Heart right ventricle (tissue), 16 donors: ENCODE results near the gene FHOD3. TPM values are rescaled to one million over a fixed set of nuclear protein-coding genes. Genes with fewer than 3 reads are reported as not detected.
A peak's percentile ranks its signal among the peaks of the same experiment; 100 is the strongest.

Experiments used
- ATAC-seq, 8 donors: fragments of 200-7000 bp; cut with Tn5 transposase; one replicate each; pipeline ENCODE4 v1.9.1; 2020; ENCODE audit warnings: mild to moderate bottlenecking in 8 of 8, moderate library complexity in 8 of 8, moderate number of reproducible peaks in 1 of 8
- DNase-seq, 2 donors: peaks; one replicate each; pipeline ENCODE4 v3.0.0-alpha.2; 2020
- H3K27ac ChIP-seq, 10 donors: fragments of 200-600 bp; sonication (generic) in 2 of 10; one replicate each; pipeline versions ENCODE4 v1.5.0 to v1.8.0; 2020 to 2022; ENCODE audit warnings: mild to moderate bottlenecking in 3 of 10
- H3K27me3 ChIP-seq, 7 donors: fragments of 200-600 bp; one replicate each; pipeline ENCODE4 v1.8.0; 2021 to 2022; ENCODE audit warnings: mild to moderate bottlenecking in 2 of 7
- H3K36me3 ChIP-seq, 9 donors: fragments of 200-600 bp; sonication (generic) in 1 of 9; one replicate each; pipeline versions ENCODE4 v1.5.0 to v1.8.0; 2020 to 2022; ENCODE audit warnings: mild to moderate bottlenecking in 2 of 9
- H3K4me1 ChIP-seq, 9 donors: fragments of 200-600 bp; sonication (generic) in 1 of 9; one replicate each; pipeline versions ENCODE4 v1.5.0 to v1.8.0; 2020 to 2022; ENCODE audit warnings: mild to moderate bottlenecking in 4 of 9
- H3K4me3 ChIP-seq, 10 donors: fragments of 200-600 bp; sonication (generic) in 2 of 10; one replicate each; pipeline versions ENCODE4 v1.5.0 to v1.8.0; 2020 to 2022; ENCODE audit warnings: mild to moderate bottlenecking in 7 of 10, moderate library complexity in 2 of 10
- H3K9me3 ChIP-seq, 11 donors: fragments of 200-600 bp in 10 of 11; sonication (generic) in 2 of 11; one replicate each; pipeline versions ENCODE4 v1.5.0 to v1.8.0; 2013 to 2022; ENCODE audit warnings: mild to moderate bottlenecking in 2 of 11, control low read depth in 1 of 11, moderate library complexity in 1 of 11
- CTCF ChIP-seq, 9 donors: fragments of 200-600 bp; sonication (generic) in 2 of 9; IDR thresholded peaks; one replicate each; pipeline versions ENCODE4 v1.5.0 to v1.8.0; 2021 to 2022; ENCODE audit warnings: antibody characterized with exemption in 9 of 9, mild to moderate bottlenecking in 5 of 9, moderate library complexity in 1 of 9
- WGBS, 2 donors: extraction: QIAGEN DNeasy Blood & Tissue Kit; methylation state at CpG; one replicate each; pipeline ENCODE4 v1.1.7; 2013; ENCODE audit warnings: inconsistent platforms in 1 of 2; 5-methylcytosine and 5-hydroxymethylcytosine counted together
- intact Hi-C, 10 donors: fragments of 100-400 bp; cut with DNase I; formaldehyde crosslinking; loops; one replicate each; pipeline versions ENCODE4 v1.11.1 to v1.14.2; 2022
- polyA plus RNA-seq, 2 donors: library from polyadenylated mRNA; stranded (reverse); fragments of 200-250 nt; gene quantifications; one replicate each; pipeline ENCODE4 v1.2.3, GENCODE V29; 2013
- total RNA-seq, 10 donors: library from RNA; stranded (reverse); fragmentation: NEBNext Ultra II Directional in 3 of 10; extraction: Animal tissue kit (Norgen Biotek cat#: 25700) in 3 of 10; gene quantifications; one replicate each; pipeline versions ENCODE4 v1.2.1 to v1.2.4, GENCODE V29; 2021 to 2023
- donor health status: Arrhythmogenic right ventricular cardiomyopathy.
- donor health status: ischemic (EF 13 %, LVEDD 7.1; RV severe dilation, severe dysfunction).
- donor health status: healthy with polysubstance abuse.
- donor health status: DM: no; HTN: yes; CAD: no.
- donor health status: DM: no; HTN: no; CAD: no.
- donor health status: ischemic (EF 25% LVEDD 6.9; RV normal size, moderate dysfunction).
- donor health status: ischemic (EF 25% LVEDD 5.7; RV mildly dilated, moderate dysfunction).
- donor health status: healthy.
- donor health status: DM: yes; HTN: yes; CAD: no.
- donor health status: Ischemic cardiomyopathy.
- donor health status: ischemic (EF 35%, LVEDD 5.7; RV mildly dilated, moderate dysfunction).
- donor health status: nonischemic (EF 11% LVEDD 7.7; RV severe dilation, severe dysfunction).
- donor health status: DM: yes; HTN: yes; CAD: no.
- donor health status: PGD.
- donor health status: ischemic (EF 29% LVEDD 5.4; RV normal size, mild dysfunction).
- donor health status: nonischemic (EF 23%, LVEDD 6.1; RV moderate dilation, normal function).

FHOD3 gene
- total and polyA plus RNA-seq, 12 donors, result 81.8 to 484 (median 356) TPM

DNA sequence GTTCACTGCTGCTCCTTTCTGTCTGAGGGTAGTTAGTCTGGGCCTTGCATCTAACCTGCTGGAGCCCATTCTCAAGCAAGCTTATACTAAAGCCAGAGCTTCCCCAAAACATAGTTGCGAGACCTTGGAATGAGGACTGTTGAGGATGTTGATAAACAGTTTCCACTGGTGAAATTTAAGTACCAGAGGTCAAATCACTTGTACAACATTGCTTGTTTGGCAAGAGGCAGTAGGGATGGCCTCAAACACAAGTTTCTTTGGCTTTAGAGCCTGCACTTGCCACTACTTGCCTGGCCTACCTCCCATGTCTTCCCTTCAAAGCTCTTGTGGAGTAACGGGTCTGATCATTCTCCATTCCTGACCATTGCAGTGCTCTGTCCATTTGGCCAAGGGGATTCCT lies 262.7 kb downstream of the FHOD3 start:
- TF ChIP-seq CTCF (IDR thresholded peaks at IDR 0.05), result no peak
- DNase-seq (no peak), ATAC-seq (peak in 5 of 8 donors; percentile 16 to 50 (median 36))
- Histone ChIP-seq H3K27ac (peak overlapping the region in 3 of 10 donors; percentile 1 to 26 (median 15)), H3K4me1 (peaks cover 0 to 43% (median 18%) of the 10 kb centered on the region in 9 donors), H3K27me3 (no peaks in the 10 kb centered on the region), H3K4me3 (no peak overlapping the region), H3K9me3 (peaks cover 0 to 4% (median 0%) of the 10 kb centered on the region in 11 donors), H3K36me3 (no peaks in the 10 kb centered on the region)
- intact Hi-C loops, result loop anchor here in 1 of 10 donors (10.0 kb wide), 1 partner anchor 265 kb away; the partner anchor contains the start of gene FHOD3
- 45 to 65% methylated on average over 2 of the region's 2 CpGs for WGBS, 2 donors

DNA sequence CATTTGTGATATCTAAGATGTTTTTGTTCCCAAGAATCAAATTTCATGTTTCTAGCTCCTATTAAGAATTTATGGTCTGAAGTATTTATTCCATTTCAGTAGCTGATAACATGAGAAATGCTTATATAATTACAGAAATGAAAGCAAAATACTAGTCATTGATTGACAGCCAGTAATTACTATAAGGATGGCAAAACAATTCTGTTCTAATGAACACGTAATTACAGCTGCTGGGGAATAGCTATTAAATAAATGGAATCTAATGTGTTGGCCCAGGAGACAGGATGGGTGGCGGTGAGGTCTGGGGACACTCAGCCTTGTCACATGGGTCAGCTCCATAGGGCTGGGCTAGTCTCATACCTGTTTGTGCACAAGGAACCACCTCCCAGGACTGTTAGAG lies 263.5 kb downstream of the FHOD3 start:
- no peaks in the 10 kb centered on the region for H3K27me3 ChIP-seq
- peaks cover 0 to 4% (median 0%) of the 10 kb centered on the region in 11 donors for H3K9me3 ChIP-seq
- peak in 1 of 8 donors; percentile 37 for ATAC-seq
- DNase-seq, result no peak
- H3K4me3 ChIP-seq, result no peak overlapping the region
- no peak overlapping the region for H3K27ac ChIP-seq
- WGBS, 2 donors, result 74 to 86% methylated on average over 2 of the region's 2 CpGs
- peaks cover 0 to 47% (median 18%) of the 10 kb centered on the region in 9 donors for H3K4me1 ChIP-seq
- TF ChIP-seq CTCF (IDR thresholded peaks at IDR 0.05), result no peak
- no peaks in the 10 kb centered on the region for H3K36me3 ChIP-seq
- intact Hi-C loops, result loop anchor here in 1 of 10 donors (10.0 kb wide), 1 partner anchor 266 kb away; the partner anchor contains the start of gene FHOD3

GRCh38 chr18:36564841-36565240 lies 267.3 kb downstream of the FHOD3 start:
- DNase-seq (no peak), ATAC-seq (no peak)
- Histone ChIP-seq H3K27ac (peak overlapping the region in 4 of 10 donors; percentile 1 to 43 (median 19)), H3K9me3 (no peaks in the 10 kb centered on the region), H3K4me3 (no peak overlapping the region), H3K4me1 (peaks cover 0 to 53% (median 15%) of the 10 kb centered on the region in 9 donors), H3K27me3 (no peaks in the 10 kb centered on the region), H3K36me3 (no peaks in the 10 kb centered on the region)
- 33 to 45% methylated on average over 2 of the region's 2 CpGs for WGBS, 2 donors
- intact Hi-C loops, result loop anchor here in 1 of 10 donors (10.0 kb wide), 1 partner anchor 270 kb away; the partner anchor contains the start of gene FHOD3
- TF ChIP-seq CTCF (IDR thresholded peaks at IDR 0.05), result no peak

DNA sequence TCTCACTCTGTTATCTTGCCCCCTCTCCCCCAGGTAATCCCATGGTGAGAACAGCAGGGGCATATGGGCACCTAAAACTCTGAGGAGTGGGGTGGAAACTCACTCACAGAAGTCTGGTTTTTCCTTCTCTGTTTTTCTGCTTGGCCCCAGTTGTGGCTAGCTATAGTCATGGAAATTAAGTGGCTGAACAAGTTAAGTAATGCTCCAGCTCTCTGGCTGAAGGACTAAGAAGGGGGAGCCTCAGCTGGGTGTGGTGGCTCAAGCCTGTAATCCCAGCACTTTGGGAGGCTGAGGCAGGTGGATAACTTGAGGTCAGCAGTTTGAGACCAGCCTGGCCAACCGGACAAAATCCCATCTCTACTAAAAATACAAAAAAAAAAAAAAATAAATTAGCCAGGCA lies 270.3 kb downstream of the FHOD3 start:
- Histone ChIP-seq H3K27ac (peak overlapping the region in 5 of 10 donors; percentile 24 to 61 (median 45)), H3K9me3 (no peaks in the 10 kb centered on the region), H3K27me3 (no peaks in the 10 kb centered on the region), H3K4me3 (no peak overlapping the region), H3K36me3 (no peaks in the 10 kb centered on the region), H3K4me1 (peaks cover 0 to 46% (median 14%) of the 10 kb centered on the region in 9 donors)
- intact Hi-C loops, result loop anchor here in 1 of 10 donors (10.0 kb wide), 1 partner anchor 273 kb away; the partner anchor contains the start of gene FHOD3
- ATAC-seq (peak in 2 of 8 donors; percentile 27 to 30), DNase-seq (no peak)
- TF ChIP-seq CTCF (IDR thresholded peaks at IDR 0.05), result no peak
- 60 to 95% methylated on average over 1 of the region's 1 CpG for WGBS, 2 donors
